SK-N-SH (cell line): ENCODE measurements around the gene AMDHD1. TPM values are rescaled to one million over a fixed set of nuclear protein-coding genes. Genes with fewer than 3 reads are reported as not detected.

ENCODE experiments used
- CTCF ChIA-PET: fragments of 300-600, 350-600 bp; formaldehyde crosslinking; extraction: SDS; loops from one replicate; lab custom pipeline; 2021; lab: Yijun Ruan, JAX
- POLR2A ChIA-PET: fragments of 350-600 bp; sonication (Branson Sonifier 250); formaldehyde crosslinking; extraction: SDS; loops from one replicate; lab custom pipeline; 2020; ENCODE audit warnings: antibody characterized with exemption, inconsistent platforms; lab: Yijun Ruan, JAX
- DNase-seq: peaks from one replicate; pipeline ENCODE4 v3.0.0; 2012
- H2AFZ ChIP-seq: fragments of 200-600 bp; sonication (generic); 2 replicates; pipeline ENCODE4 v1.8.1; 2016; ENCODE audit warnings: antibody characterized with exemption, mild to moderate bottlenecking, low read depth
- H3F3A ChIP-seq: fragments of 200-600 bp; sonication (generic); replicated peaks from 2 replicates; pipeline ENCODE3; 2016; ENCODE audit warnings: antibody characterized with exemption, mild to moderate bottlenecking; ENCODE audit not compliant: insufficient read depth
- H3K27ac ChIP-seq, 2 experiments: fragments of 200-500 bp in 1 of 2; fragments of 200-600 bp in 1 of 2; sonication (Bioruptor generic) in 1 of 2; sonication (generic), shearing (Covaris generic) in 1 of 2; 2 replicates each; pipeline versions ENCODE4 v1.5.1 to v1.6.1; 2014 to 2016; ENCODE audit warnings: low read depth in 2 of 2, inconsistent platforms in 1 of 2, low read length in 1 of 2, mild to moderate bottlenecking in 1 of 2, mixed read lengths in 1 of 2
- H3K27me3 ChIP-seq: fragments of 200-600 bp; sonication (generic), shearing (Covaris generic); 2 replicates; pipeline ENCODE4 v1.6.1; 2016; ENCODE audit warnings: mixed run types; ENCODE audit not compliant: insufficient read depth
- H3K36me3 ChIP-seq, 2 experiments: fragments of 200-500 bp in 1 of 2; fragments of 200-600 bp in 1 of 2; sonication (Bioruptor generic) in 1 of 2; sonication (generic) in 1 of 2; replicated peaks in 1 of 2; 2 replicates each; pipeline versions ENCODE3 to v1.5.1; 2014 to 2016; ENCODE audit warnings: low read length in 1 of 2, mild to moderate bottlenecking in 1 of 2; ENCODE audit not compliant: insufficient read depth in 2 of 2, control insufficient read depth in 1 of 2
- H3K4me1 ChIP-seq, 2 experiments: fragments of 200-500 bp in 1 of 2; fragments of 200-600 bp in 1 of 2; sonication (Bioruptor generic) in 1 of 2; sonication (generic), shearing (Covaris generic) in 1 of 2; 2 replicates each; pipeline versions ENCODE4 v1.5.1 to v1.6.1; 2014 to 2016; ENCODE audit warnings: low read depth in 1 of 2, low read length in 1 of 2, mixed run types in 1 of 2; ENCODE audit not compliant: insufficient read depth in 2 of 2, control insufficient read depth in 1 of 2
- H3K4me2 ChIP-seq: fragments of 200-600 bp; sonication (generic), shearing (Covaris generic); 2 replicates; pipeline ENCODE4 v1.6.1; 2017; ENCODE audit warnings: mixed run types
- H3K4me3 ChIP-seq, 2 experiments: fragments of 200-500 bp in 1 of 2; fragments of 200-600 bp in 1 of 2; sonication (Bioruptor generic) in 1 of 2; sonication (generic), shearing (Covaris generic) in 1 of 2; 2 replicates each; pipeline versions ENCODE4 v1.5.1 to v1.8.1; 2014 to 2016; ENCODE audit warnings: low read depth in 2 of 2, inconsistent platforms in 1 of 2, low read length in 1 of 2, mild to moderate bottlenecking in 1 of 2, mixed read lengths in 1 of 2, moderate library complexity in 1 of 2
- H3K79me2 ChIP-seq: fragments of 200-600 bp; sonication (generic); 2 replicates; pipeline ENCODE4 v1.8.1; 2017; ENCODE audit warnings: mild to moderate bottlenecking; ENCODE audit not compliant: insufficient read depth
- H3K9ac ChIP-seq: fragments of 200-600 bp; sonication (generic); 2 replicates; pipeline ENCODE4 v1.6.1; 2017; ENCODE audit warnings: mixed run types
- H3K9me2 ChIP-seq: fragments of 200-600 bp; sonication (generic); 2 replicates; pipeline ENCODE4 v1.6.1; 2017; ENCODE audit warnings: mixed run types
- H3K9me3 ChIP-seq: fragments of 200-600 bp; sonication (generic); 2 replicates; pipeline ENCODE4 v1.6.1; 2017; ENCODE audit warnings: mixed run types, mild to moderate bottlenecking, moderate library complexity
- H4K20me1 ChIP-seq: fragments of 200-600 bp; sonication (generic); 2 replicates; pipeline ENCODE4 v1.6.1; 2017; ENCODE audit warnings: mild to moderate bottlenecking, mixed run types; ENCODE audit not compliant: insufficient read depth
- CHD2 ChIP-seq: fragments of 150-350 bp; IDR thresholded peaks from 2 replicates; pipeline ENCODE4 v1.6.1; 2018; ENCODE audit warnings: low read length; ENCODE audit not compliant: partially characterized antibody
- EZH2phosphoT487 ChIP-seq: fragments of 200-600 bp; sonication (generic); IDR thresholded peaks from 2 replicates; pipeline ENCODE4 v1.6.1; 2017; ENCODE audit warnings: low read depth, mixed run types, mild to moderate bottlenecking, antibody characterized with exemption, moderate library complexity, borderline replicate concordance
- GABPA ChIP-seq: IDR thresholded peaks from 2 replicates; pipeline ENCODE4 v1.4.0; 2012; ENCODE audit warnings: low read depth, mild to moderate bottlenecking
- JUND ChIP-seq: IDR thresholded peaks from 2 replicates; pipeline ENCODE4 v1.4.0; 2012
- MXI1 ChIP-seq: IDR thresholded peaks from 2 replicates; pipeline ENCODE4 v1.6.1; 2012; ENCODE audit warnings: mild to moderate bottlenecking, low read depth, low read length, improper control_type of control experiment
- NFIC ChIP-seq: IDR thresholded peaks from 2 replicates; pipeline ENCODE4 v1.4.0; 2012; ENCODE audit warnings: borderline replicate concordance
- PBX3 ChIP-seq: IDR thresholded peaks from 2 replicates; pipeline ENCODE4; 2012
- POLR2AphosphoS5 ChIP-seq: IDR thresholded peaks from 2 replicates; pipeline ENCODE4 v1.6.1; 2012; ENCODE audit warnings: low read depth, low read length
- RCOR1 ChIP-seq: fragments of 150-350 bp; IDR thresholded peaks from 2 replicates; pipeline ENCODE4 v1.6.1; 2017; ENCODE audit warnings: antibody characterized with exemption, low read length
- RFX5 ChIP-seq: IDR thresholded peaks from 2 replicates; pipeline ENCODE4 v1.6.1; 2012; ENCODE audit warnings: mild to moderate bottlenecking, improper control_type of control experiment, low read length
- SMC3 ChIP-seq: IDR thresholded peaks from 2 replicates; pipeline ENCODE4 v1.6.1; 2012; ENCODE audit warnings: low read depth, low read length, improper control_type of control experiment
- TAF1 ChIP-seq: IDR thresholded peaks from 2 replicates; pipeline ENCODE4 v1.6.1; 2012; ENCODE audit warnings: low read depth, mild to moderate bottlenecking, low read length, moderate library complexity, borderline replicate concordance
- TCF12 ChIP-seq: IDR thresholded peaks from 2 replicates; pipeline ENCODE4 v1.4.0; 2012
- USF1 ChIP-seq: IDR thresholded peaks from 2 replicates; pipeline ENCODE4 v1.4.0; 2012; ENCODE audit warnings: low read depth, borderline replicate concordance
- YY1 ChIP-seq: IDR thresholded peaks from 2 replicates; pipeline ENCODE4 v1.4.0; 2012; ENCODE audit warnings: low read depth, mild to moderate bottlenecking
- WGBS: methylation state at CpG from one replicate; pipeline ENCODE4 v1.1.6; 2017; ENCODE audit warnings: low lambda C conversion rate; 5-methylcytosine and 5-hydroxymethylcytosine counted together
- polyA plus RNA-seq, 3 experiments: library from polyadenylated mRNA; depleted of rRNA; stranded (reverse); fragments of >200 nt; gene quantifications; 2 replicates each; pipeline ENCODE4 v1.2.3, GENCODE V29; 2012
- TF ChIP-seq, protein P1 (sequence below): fragments of 150-350 bp; IDR thresholded peaks from 2 replicates; pipeline ENCODE4 v1.6.1; 2017; ENCODE audit warnings: antibody characterized with exemption, low read length, low read depth, borderline replicate concordance
- TF ChIP-seq, protein P2 (sequence below): IDR thresholded peaks from 2 replicates; pipeline ENCODE4 v1.4.0; 2012; ENCODE audit warnings: low read depth, borderline replicate concordance

Gene AMDHD1
- polyA plus RNA-seq, 1 of the 3 experiments (the other 2 are of a cell fraction): 0.07 TPM

DNA sequence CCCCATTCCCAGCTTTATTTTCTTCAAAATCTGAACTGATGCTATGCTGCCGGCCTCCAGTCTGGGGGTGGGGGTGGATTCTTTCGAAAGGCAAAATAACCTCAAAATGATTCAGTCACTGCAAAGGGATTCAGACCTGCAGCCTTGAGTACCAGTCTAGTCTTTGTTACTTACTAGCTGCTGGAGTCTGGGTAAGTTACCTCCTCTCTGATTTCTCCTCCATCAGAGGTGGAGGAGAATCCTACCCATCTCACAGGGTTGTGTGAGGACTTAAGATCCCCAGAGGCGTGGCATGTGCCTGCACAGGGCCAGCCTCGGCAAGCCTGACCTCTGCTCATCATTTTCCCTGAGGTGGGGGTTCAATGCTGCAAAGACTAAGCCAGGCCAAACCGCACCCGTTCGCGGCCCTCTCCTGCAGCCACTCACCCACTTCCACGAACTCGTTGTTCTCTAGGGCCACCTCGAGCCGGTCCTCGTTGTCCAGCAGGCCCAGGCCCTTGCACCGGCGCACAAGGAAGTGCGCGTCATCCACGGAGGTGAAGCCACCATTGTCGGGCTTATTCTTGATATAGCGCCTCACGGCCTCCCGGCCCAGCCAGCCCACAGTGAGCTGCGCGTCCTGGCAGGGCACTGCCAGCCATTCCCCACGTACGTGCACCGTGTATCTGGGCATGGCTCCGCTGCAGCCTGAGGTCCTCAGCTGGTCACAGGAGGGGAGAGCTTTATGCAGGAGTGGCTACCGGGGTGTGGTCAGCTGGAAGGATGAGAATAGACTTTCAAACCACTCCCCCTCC is 52.3 kb downstream of the AMDHD1 start:
- 89% methylated on average over 28 of the region's 29 CpGs for WGBS
- H3K27ac ChIP-seq: no peak overlapping the region
- no peaks in the 10 kb centered on the region for H3K9me2 ChIP-seq
- H3K9ac ChIP-seq: no peak overlapping the region
- ChIA-PET POLR2A (no interaction called here), CTCF (interaction anchor here (1.7 to 8.6 kb wide), 3 partner anchors 12 to 78 kb away, joined by 5 to 154 read pairs (median 8); no protein-coding TSS in a partner anchor)
- no peaks in the 10 kb centered on the region for H3K27me3 ChIP-seq
- no peaks in the 10 kb centered on the region for H3K4me1 ChIP-seq
- no peaks in the 10 kb centered on the region for H3K9me3 ChIP-seq
- no peak for DNase-seq
- H3K4me3 ChIP-seq: no peak overlapping the region
- H4K20me1 ChIP-seq: no peaks in the 10 kb centered on the region
- no peaks in the 10 kb centered on the region for H3F3A ChIP-seq
- H3K4me2 ChIP-seq: no peak overlapping the region
- no peak overlapping the region for H2AFZ ChIP-seq
- no peak for TF ChIP-seq CHD2
- TF ChIP-seq USF1: no peak
- no peak for TF ChIP-seq RFX5
- no peak for TF ChIP-seq TAF1
- TF ChIP-seq NFIC: no peak
- TF ChIP-seq JUND: no peak
- no peak for TF ChIP-seq MXI1
- no peak for TF ChIP-seq RCOR1
- no peak for TF ChIP-seq POLR2AphosphoS5
- TF ChIP-seq PBX3: no peak
- TF ChIP-seq, protein P1, sequence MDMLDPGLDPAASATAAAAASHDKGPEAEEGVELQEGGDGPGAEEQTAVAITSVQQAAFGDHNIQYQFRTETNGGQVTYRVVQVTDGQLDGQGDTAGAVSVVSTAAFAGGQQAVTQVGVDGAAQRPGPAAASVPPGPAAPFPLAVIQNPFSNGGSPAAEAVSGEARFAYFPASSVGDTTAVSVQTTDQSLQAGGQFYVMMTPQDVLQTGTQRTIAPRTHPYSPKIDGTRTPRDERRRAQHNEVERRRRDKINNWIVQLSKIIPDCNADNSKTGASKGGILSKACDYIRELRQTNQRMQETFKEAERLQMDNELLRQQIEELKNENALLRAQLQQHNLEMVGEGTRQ: no peak
- no peak for TF ChIP-seq SMC3
- TF ChIP-seq TCF12: no peak
- no peak for TF ChIP-seq EZH2phosphoT487
- TF ChIP-seq YY1: no peak
- no peak for TF ChIP-seq GABPA
- TF ChIP-seq, protein P2, sequence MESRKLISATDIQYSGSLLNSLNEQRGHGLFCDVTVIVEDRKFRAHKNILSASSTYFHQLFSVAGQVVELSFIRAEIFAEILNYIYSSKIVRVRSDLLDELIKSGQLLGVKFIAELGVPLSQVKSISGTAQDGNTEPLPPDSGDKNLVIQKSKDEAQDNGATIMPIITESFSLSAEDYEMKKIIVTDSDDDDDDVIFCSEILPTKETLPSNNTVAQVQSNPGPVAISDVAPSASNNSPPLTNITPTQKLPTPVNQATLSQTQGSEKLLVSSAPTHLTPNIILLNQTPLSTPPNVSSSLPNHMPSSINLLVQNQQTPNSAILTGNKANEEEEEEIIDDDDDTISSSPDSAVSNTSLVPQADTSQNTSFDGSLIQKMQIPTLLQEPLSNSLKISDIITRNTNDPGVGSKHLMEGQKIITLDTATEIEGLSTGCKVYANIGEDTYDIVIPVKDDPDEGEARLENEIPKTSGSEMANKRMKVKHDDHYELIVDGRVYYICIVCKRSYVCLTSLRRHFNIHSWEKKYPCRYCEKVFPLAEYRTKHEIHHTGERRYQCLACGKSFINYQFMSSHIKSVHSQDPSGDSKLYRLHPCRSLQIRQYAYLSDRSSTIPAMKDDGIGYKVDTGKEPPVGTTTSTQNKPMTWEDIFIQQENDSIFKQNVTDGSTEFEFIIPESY: no peak
- H3K36me3 ChIP-seq: no peaks in the 10 kb centered on the region
- no peaks in the 10 kb centered on the region for H3K79me2 ChIP-seq
